KG1 (cell line): ENCODE measurements around the gene TGFB1.
A peak's percentile ranks its signal among the peaks of the same experiment; 100 is the strongest.
"Not testable (repeated sequence)": the region's sequence is repeated elsewhere in the genome, so short reads cannot be mapped to it uniquely, and the experiment has no call there.

Experiments used
- DNase-seq: peaks from one replicate; lab custom pipeline; 2025; lab: John Stamatoyannopoulos, UW

The TGFB1 gene

GRCh38 chr19:41369769-41370168 is 16.0 kb upstream of the TGFB1 start:
- DNase-seq: no peak

GRCh38 chr19:41367848-41368301 is 14.2 kb upstream of the TGFB1 start:
- DNase-seq: peak; percentile 8

- no peak for DNase-seq
Measured at GRCh38 chr19:41366089-41366488, 12.4 kb upstream of the TGFB1 start.

GRCh38 chr19:41364524-41365391 is 11.0 kb upstream of the TGFB1 start:
- DNase-seq: no peak

- peak; percentile 91 for DNase-seq
Measured at GRCh38 chr19:41363753-41364523, 10.2 kb upstream of the TGFB1 start, which contains the start of gene B9D2. B9D2 (minus strand) TSS chr19:41364149; CDS start chr19:41363519, 630 bp downstream.

GRCh38 chr19:41363371-41363752 is 9.6 kb upstream of the TGFB1 start:
- no peak for DNase-seq

GRCh38 chr19:41362143-41362847 is 8.6 kb upstream of the TGFB1 start:
- DNase-seq: no peak

- DNase-seq: no peak
Measured at GRCh38 chr19:41359741-41360140, 6.0 kb upstream of the TGFB1 start.

- no peak for DNase-seq
Measured at GRCh38 chr19:41357746-41358145, 4.0 kb upstream of the TGFB1 start.

GRCh38 chr19:41356984-41357739 is 3.4 kb upstream of the TGFB1 start:
- DNase-seq: no peak

GRCh38 chr19:41355802-41356201 is 2.1 kb upstream of the TGFB1 start:
- no peak for DNase-seq

GRCh38 chr19:41355035-41355434 is 1.3 kb upstream of the TGFB1 start:
- DNase-seq: no peak

- no peak for DNase-seq
Measured at GRCh38 chr19:41354343-41354953, 726 bp upstream of the TGFB1 start.

- peak; percentile 55 for DNase-seq
Measured at GRCh38 chr19:41352609-41353465, 885 bp downstream of the TGFB1 start.

GRCh38 chr19:41352279-41352608 is 1.5 kb downstream of the TGFB1 start:
- no peak for DNase-seq

- peak; percentile 55 for DNase-seq
Measured at GRCh38 chr19:41351339-41352245, 2.1 kb downstream of the TGFB1 start.

- peak; percentile 55 for DNase-seq
Measured at GRCh38 chr19:41350735-41351338, 2.9 kb downstream of the TGFB1 start.

- not testable (repeated sequence) for DNase-seq
Measured at GRCh38 chr19:41346916-41347315, 6.8 kb downstream of the TGFB1 start.

- DNase-seq: no peak
Measured at GRCh38 chr19:41344162-41344561, 9.6 kb downstream of the TGFB1 start.
